Suprapubic skin (tissue), 4 donors: ENCODE results near the gene MTRF1L.

Experiments
- EP300 ChIP-seq: sonication (generic); formaldehyde crosslinking; IDR thresholded peaks from one replicate; pipeline ENCODE4 v1.6.1; 2017; ENCODE audit warnings: antibody characterized with exemption
- POLR2A ChIP-seq, 2 donors: fragments of 450-650 bp; IDR thresholded peaks; one replicate each; pipeline ENCODE4 v1.6.1; 2017; ENCODE audit warnings: antibody characterized with exemption in 2 of 2, mild to moderate bottlenecking in 2 of 2, moderate library complexity in 2 of 2
- POLR2AphosphoS5 ChIP-seq, 3 donors: sonication (generic); formaldehyde crosslinking; IDR thresholded peaks; one replicate each; pipeline ENCODE4 v1.6.1; 2017; ENCODE audit warnings: antibody characterized with exemption in 3 of 3
- TF ChIP-seq, protein P1 (sequence below), 2 donors: fragments of 200-600 bp in 1 of 2; fragments of 450-650 bp in 1 of 2; sonication (generic) in 1 of 2; IDR thresholded peaks; one replicate each; pipeline ENCODE4 v1.5.1; 2016 to 2019; ENCODE audit warnings: antibody characterized with exemption in 2 of 2, mild to moderate bottlenecking in 1 of 2, moderate library complexity in 1 of 2

DNA sequence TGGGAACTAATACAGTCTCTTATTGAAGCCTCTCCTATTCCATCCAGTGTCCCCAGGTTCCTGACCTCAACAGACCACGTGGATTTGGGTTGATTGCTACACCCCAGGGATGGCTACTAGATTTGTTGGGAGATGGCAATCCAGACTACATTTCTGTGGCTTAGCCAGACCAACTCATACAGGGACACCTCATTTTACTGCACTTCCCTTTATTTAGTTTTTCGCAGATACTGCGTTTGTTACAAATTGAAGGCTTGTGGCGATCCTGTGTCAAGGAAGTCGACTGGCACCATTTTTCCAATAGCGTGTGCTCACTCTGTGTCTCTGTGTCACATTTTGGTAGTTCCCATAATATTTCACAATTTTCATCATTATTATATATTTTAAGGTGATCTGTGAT, 10.3 kb upstream of the MTRF1L start:
- TF ChIP-seq, protein P1, sequence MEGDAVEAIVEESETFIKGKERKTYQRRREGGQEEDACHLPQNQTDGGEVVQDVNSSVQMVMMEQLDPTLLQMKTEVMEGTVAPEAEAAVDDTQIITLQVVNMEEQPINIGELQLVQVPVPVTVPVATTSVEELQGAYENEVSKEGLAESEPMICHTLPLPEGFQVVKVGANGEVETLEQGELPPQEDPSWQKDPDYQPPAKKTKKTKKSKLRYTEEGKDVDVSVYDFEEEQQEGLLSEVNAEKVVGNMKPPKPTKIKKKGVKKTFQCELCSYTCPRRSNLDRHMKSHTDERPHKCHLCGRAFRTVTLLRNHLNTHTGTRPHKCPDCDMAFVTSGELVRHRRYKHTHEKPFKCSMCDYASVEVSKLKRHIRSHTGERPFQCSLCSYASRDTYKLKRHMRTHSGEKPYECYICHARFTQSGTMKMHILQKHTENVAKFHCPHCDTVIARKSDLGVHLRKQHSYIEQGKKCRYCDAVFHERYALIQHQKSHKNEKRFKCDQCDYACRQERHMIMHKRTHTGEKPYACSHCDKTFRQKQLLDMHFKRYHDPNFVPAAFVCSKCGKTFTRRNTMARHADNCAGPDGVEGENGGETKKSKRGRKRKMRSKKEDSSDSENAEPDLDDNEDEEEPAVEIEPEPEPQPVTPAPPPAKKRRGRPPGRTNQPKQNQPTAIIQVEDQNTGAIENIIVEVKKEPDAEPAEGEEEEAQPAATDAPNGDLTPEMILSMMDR (IDR thresholded peaks at IDR 0.05) = no peak
- TF ChIP-seq POLR2A (IDR thresholded peaks at IDR 0.05) (no peak), EP300 (no peak), POLR2AphosphoS5 (IDR thresholded peaks at IDR 0.05) (no peak)
